Measurements from ENCODE around the gene LONP1.

LONP1 gene

DNA sequence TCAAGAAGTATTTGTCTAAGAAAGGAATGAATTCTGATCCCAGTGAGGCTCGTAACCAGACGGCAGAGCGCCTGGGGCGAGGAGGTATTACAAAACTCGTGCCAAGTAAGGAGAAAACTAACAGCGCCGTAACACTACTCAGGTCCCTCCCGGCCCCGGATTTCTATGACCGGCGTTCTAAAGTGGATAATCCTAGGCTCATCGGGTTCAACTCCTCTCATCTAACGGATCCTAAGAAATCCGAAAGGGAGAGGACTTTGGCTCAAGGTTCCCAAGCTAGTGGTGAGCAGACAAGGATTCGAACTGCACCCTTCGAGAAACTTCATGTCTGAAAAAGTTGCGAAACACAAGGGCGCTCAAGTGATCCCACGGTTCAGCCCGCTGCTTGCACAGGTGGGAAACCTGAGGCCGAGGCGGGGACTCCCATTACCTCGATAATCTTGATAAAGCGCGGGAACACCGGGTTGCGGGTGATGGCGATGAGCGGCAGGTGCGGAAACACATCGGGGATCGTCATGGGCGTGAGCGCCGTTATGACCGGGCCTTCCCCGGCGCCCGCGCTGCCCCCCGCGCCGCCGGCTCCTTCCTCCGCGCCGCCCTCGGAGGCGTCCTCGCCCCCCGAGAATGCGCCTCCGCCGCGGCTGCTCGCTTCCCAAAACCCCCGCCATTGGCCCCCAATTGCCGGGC lies 529 bp downstream of the LONP1 start:
- Histone ChIP-seq H3K9ac (ENCODE audit: low read depth, low read length) (peak overlapping the region; percentile 86), H3K4me1 (ENCODE audit: insufficient read depth, low read length) (peaks cover 38% of the 10 kb centered on the region), H4K20me1 (ENCODE audit: insufficient read depth, low read length) (peaks cover 37% of the 10 kb centered on the region), H3K4me3 (ENCODE audit: low read depth in 1 of 2, low read length in 2 of 2) (peak overlapping the region; percentile 73 to 81), H3K4me2 (ENCODE audit: insufficient read depth, low read length) (peak overlapping the region; percentile 79), H3K79me2 (ENCODE audit: insufficient read depth, low read length) (peaks cover 51% of the 10 kb centered on the region), H3K36me3 (ENCODE audit: insufficient read depth, low read length) (peaks cover 23% of the 10 kb centered on the region), H3K9me3 (ENCODE audit: insufficient read depth, low read length, severe bottlenecking) (no peaks in the 10 kb centered on the region), H2AFZ (ENCODE audit: low read depth, low read length) (peak overlapping the region; percentile 97), H3K27ac (ENCODE audit: low read length) (peak overlapping the region; percentile 98), H3K27me3 (ENCODE audit: insufficient read depth, low read length, poor library complexity) (no peaks in the 10 kb centered on the region)
- ATAC-seq (ENCODE audit: insufficient read depth, low read depth), result 0 out of 3 replicates have a peak, but pooled peaks have one; percentile 0
- DNase-seq, result no peak
- TF ChIP-seq, protein P1, sequence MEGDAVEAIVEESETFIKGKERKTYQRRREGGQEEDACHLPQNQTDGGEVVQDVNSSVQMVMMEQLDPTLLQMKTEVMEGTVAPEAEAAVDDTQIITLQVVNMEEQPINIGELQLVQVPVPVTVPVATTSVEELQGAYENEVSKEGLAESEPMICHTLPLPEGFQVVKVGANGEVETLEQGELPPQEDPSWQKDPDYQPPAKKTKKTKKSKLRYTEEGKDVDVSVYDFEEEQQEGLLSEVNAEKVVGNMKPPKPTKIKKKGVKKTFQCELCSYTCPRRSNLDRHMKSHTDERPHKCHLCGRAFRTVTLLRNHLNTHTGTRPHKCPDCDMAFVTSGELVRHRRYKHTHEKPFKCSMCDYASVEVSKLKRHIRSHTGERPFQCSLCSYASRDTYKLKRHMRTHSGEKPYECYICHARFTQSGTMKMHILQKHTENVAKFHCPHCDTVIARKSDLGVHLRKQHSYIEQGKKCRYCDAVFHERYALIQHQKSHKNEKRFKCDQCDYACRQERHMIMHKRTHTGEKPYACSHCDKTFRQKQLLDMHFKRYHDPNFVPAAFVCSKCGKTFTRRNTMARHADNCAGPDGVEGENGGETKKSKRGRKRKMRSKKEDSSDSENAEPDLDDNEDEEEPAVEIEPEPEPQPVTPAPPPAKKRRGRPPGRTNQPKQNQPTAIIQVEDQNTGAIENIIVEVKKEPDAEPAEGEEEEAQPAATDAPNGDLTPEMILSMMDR (IDR thresholded peaks at IDR 0.05; ENCODE audit: borderline replicate concordance, extremely low read depth, low read length, poor library complexity, severe bottlenecking), result no peak
- no peak for TF ChIP-seq EZH2 (IDR thresholded peaks at IDR 0.05; ENCODE audit: borderline replicate concordance, low read depth, low read length, severe bottlenecking)

DNA sequence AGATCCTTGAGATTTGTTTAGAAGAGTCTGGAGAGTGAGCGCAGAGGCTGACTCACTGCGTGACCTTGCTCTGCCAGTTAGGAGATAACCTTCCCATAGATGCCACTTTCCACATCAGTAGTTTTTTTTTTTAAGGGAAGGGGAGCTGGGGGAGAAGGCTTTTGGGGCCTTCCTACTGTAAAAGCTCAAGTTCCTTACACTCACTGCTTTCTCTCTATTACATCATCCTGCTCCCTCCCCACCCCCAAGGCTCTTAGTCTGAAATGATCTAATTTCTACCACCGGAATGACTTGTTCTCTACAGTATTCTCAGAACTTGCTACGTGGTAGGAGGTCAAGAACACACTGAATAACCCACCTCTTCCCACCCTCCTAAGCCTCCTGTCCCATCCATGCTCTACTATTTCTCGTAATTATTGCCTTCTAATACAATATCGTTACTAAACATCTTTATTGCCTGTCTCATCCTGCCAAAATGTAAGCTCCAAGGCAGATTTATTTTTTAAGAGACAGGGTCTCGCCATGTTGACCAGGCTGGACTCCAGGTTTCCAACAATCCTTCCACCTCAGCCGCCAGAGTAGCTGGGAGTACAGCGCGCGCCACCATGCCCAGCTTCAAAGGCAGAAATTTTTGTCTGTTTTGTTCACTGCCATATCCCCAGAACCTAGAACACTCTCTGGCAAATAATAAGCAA lies 1.2 kb downstream of the LONP1 start:
- Histone ChIP-seq H2AFZ (ENCODE audit: low read depth, low read length) (no peak overlapping the region), H4K20me1 (ENCODE audit: insufficient read depth, low read length) (peaks cover 42% of the 10 kb centered on the region), H3K4me3 (ENCODE audit: low read depth in 1 of 2, low read length in 2 of 2) (peak overlapping the region; percentile 73 to 81), H3K27me3 (ENCODE audit: insufficient read depth, low read length, poor library complexity) (no peaks in the 10 kb centered on the region), H3K79me2 (ENCODE audit: insufficient read depth, low read length) (peaks cover 57% of the 10 kb centered on the region), H3K4me2 (ENCODE audit: insufficient read depth, low read length) (peak overlapping the region; percentile 79), H3K36me3 (ENCODE audit: insufficient read depth, low read length) (peaks cover 29% of the 10 kb centered on the region), H3K27ac (ENCODE audit: low read length) (peak overlapping the region; percentile 98), H3K4me1 (ENCODE audit: insufficient read depth, low read length) (peaks cover 38% of the 10 kb centered on the region), H3K9ac (ENCODE audit: low read depth, low read length) (peak overlapping the region; percentile 86), H3K9me3 (ENCODE audit: insufficient read depth, low read length, severe bottlenecking) (no peaks in the 10 kb centered on the region)
- TF ChIP-seq, protein P1 (IDR thresholded peaks at IDR 0.05; ENCODE audit: borderline replicate concordance, extremely low read depth, low read length, poor library complexity, severe bottlenecking), result no peak
- TF ChIP-seq EZH2 (IDR thresholded peaks at IDR 0.05; ENCODE audit: borderline replicate concordance, low read depth, low read length, severe bottlenecking), result no peak
- ATAC-seq (ENCODE audit: insufficient read depth, low read depth) (peak; percentile 10; the same call in 1 of the 3 replicates), DNase-seq (peak; percentile 69)

DNA sequence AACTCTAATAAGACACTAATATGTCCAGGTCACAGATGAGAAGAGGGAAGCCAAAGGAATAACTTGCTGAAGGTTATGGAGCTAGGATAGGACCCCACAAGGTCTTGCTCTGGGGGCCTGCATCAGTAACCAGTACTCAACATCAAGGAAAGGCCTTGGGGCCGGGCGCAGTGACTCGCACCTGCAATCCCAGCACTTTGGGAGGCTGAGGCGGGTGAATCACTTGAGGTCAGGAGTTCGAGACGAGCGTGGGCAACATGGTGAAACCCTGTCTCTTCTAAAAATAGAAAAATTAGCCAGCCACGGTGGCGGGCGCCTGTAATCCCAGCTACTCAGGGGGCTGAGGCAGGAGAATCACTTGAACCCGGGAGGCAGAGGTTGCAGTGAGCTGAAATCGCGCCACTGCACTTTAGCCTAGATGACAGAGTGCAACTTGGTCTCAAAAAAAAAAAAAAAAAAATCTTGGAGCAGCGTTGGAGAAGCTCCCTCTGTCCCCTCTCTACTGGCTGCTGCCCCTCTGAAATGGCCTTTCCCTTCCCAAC lies 1.8 kb downstream of the LONP1 start:
- Histone ChIP-seq H3K27ac (ENCODE audit: low read length) (peak overlapping the region; percentile 98), H3K9ac (ENCODE audit: low read depth, low read length) (peak overlapping the region; percentile 86), H3K4me1 (ENCODE audit: insufficient read depth, low read length) (peaks cover 38% of the 10 kb centered on the region), H3K9me3 (ENCODE audit: insufficient read depth, low read length, severe bottlenecking) (no peaks in the 10 kb centered on the region), H4K20me1 (ENCODE audit: insufficient read depth, low read length) (peaks cover 48% of the 10 kb centered on the region), H3K27me3 (ENCODE audit: insufficient read depth, low read length, poor library complexity) (no peaks in the 10 kb centered on the region), H3K36me3 (ENCODE audit: insufficient read depth, low read length) (peaks cover 35% of the 10 kb centered on the region), H3K4me3 (ENCODE audit: low read depth in 1 of 2, low read length in 2 of 2) (peak overlapping the region; percentile 73 to 81; a peak in 3 of 4 replicates), H3K79me2 (ENCODE audit: insufficient read depth, low read length) (peaks cover 62% of the 10 kb centered on the region), H2AFZ (ENCODE audit: low read depth, low read length) (no peak overlapping the region), H3K4me2 (ENCODE audit: insufficient read depth, low read length) (peak overlapping the region; percentile 79)
- TF ChIP-seq, protein P1 (IDR thresholded peaks at IDR 0.05; ENCODE audit: borderline replicate concordance, extremely low read depth, low read length, poor library complexity, severe bottlenecking), result no peak
- no peak for TF ChIP-seq EZH2 (IDR thresholded peaks at IDR 0.05; ENCODE audit: borderline replicate concordance, low read depth, low read length, severe bottlenecking)
- DNase-seq, result no peak
- no peak for ATAC-seq (ENCODE audit: insufficient read depth, low read depth)
